OCI-LY3 (cell line): ENCODE data around the gene ACACA.

Experiments used
- CTCF ChIP-seq: fragments of 200-600, 300-600 bp; sonication (generic); IDR thresholded peaks from 2 replicates; pipeline ENCODE4 v1.5.1; 2014; ENCODE audit warnings: antibody characterized with exemption, low read length, low read depth
- EZH2phosphoT487 ChIP-seq: fragments of 200-600 bp; shearing (Covaris generic); IDR thresholded peaks from 2 replicates; pipeline ENCODE4 v1.6.1; 2018; ENCODE audit warnings: antibody characterized with exemption, mixed run types, low read depth

GRCh38 chr17:37137906-37138514, 268.6 kb downstream of the ACACA start:
- TF ChIP-seq CTCF (no peak), EZH2phosphoT487 (no peak)
